DOHH2 (cell line): ENCODE measurements around the gene CPA2.

Experiments
- CTCF ChIP-seq: fragments of 200-600 bp; sonication (generic); IDR thresholded peaks from one replicate; pipeline ENCODE4 v1.5.1; 2014; ENCODE audit warnings: antibody characterized with exemption, mild to moderate bottlenecking, low read depth, low read length; ENCODE audit not compliant: poor library complexity, severe bottlenecking
- EZH2phosphoT487 ChIP-seq: fragments of 200-600 bp; sonication (generic); IDR thresholded peaks from 2 replicates; pipeline ENCODE4 v1.6.1; 2017; ENCODE audit warnings: borderline replicate concordance, mild to moderate bottlenecking, antibody characterized with exemption, low read length, moderate library complexity, mixed read lengths

- TF ChIP-seq CTCF (no peak), EZH2phosphoT487 (no peak)
Measured at GRCh38 chr7:130299866-130300265, 33.2 kb downstream of the CPA2 start.
